Measurements from ENCODE around the gene SNRPD3.

SNRPD3 gene

GRCh38 chr22:24588757-24589481 is 33.1 kb downstream of the SNRPD3 start:
- TF ChIP-seq REST (IDR thresholded peaks at IDR 0.05; ENCODE audit: insufficient read depth in 1 of 2, low read depth in 2 of 2, low read length in 2 of 2) (no peak), TAF1 (IDR thresholded peaks at IDR 0.05; ENCODE audit: borderline replicate concordance, insufficient read depth, low read length) (no peak)

DNA sequence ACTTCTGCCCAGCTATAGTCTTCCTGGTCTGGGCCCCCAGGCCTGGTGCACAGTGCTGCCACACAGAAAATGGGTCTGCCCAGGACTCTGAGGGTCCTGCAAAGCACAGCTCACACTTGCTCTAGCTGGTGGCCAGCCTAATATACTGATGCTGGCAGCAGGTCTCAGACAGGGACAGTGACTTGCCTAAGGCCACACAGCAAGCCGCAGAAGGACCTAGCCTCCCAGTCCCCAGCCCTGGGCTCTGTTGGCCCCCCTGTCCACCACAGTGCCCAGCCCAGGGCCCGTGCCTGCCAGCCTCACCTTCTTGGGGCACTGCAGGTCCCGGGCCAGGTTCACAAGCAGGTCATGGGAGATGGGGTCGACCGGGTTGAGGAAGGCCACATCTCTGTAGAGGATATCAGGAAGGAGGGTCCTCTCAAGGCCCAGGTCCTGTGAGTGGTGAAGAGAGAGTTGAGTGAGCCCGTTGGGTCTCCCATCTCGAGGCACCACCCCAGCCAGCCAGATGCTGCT is 33.8 kb downstream of the SNRPD3 start:
- no peak for TF ChIP-seq POLR2AphosphoS5 (IDR thresholded peaks at IDR 0.05; ENCODE audit: low read depth, low read length)
- TF ChIP-seq TAF1 (IDR thresholded peaks at IDR 0.05; ENCODE audit: borderline replicate concordance, insufficient read depth, low read length): no peak
- TF ChIP-seq FOXP2 (optimal IDR thresholded peaks at IDR 0.05; ENCODE audit: borderline replicate concordance, extremely low read depth, extremely low read length, insufficient read depth): no peak
- TF ChIP-seq SIN3A (IDR thresholded peaks at IDR 0.05; ENCODE audit: borderline replicate concordance, insufficient read depth, low read length): no peak
- TF ChIP-seq REST (IDR thresholded peaks at IDR 0.05; ENCODE audit: insufficient read depth in 1 of 2, low read depth in 2 of 2, low read length in 2 of 2): no peak

DNA sequence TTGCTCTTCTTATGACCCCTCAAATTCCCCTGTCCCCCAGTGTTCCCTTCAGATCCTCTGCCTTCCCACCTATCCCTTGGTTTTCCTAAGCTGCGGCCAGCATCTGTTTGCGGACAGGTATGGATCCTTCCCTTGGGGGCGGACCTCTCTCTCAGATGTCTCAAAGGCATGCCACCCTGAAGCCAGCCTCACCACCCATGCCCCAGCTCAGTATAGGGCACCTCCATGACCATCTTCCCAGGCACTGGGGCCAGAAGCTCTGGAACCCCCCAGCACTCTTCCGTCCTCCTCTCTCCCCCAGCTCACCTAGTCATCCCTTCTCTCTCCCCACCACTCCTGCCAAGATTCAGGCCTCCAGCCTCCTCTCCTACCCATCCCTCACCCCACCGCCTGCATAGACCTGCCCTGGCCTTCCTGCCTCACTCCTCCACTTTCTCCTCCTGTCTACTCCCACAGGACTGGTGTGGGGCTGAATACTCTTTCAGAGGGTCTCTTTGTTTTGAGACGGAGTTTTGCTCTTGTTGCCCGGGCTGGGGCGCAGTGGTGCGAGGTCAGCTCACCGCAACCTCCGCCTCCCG is 34.9 kb downstream of the SNRPD3 start:
- no peak for TF ChIP-seq REST (IDR thresholded peaks at IDR 0.05; ENCODE audit: insufficient read depth in 1 of 2, low read depth in 2 of 2, low read length in 2 of 2)
- no peak for TF ChIP-seq FOXP2 (optimal IDR thresholded peaks at IDR 0.05; ENCODE audit: borderline replicate concordance, extremely low read depth, extremely low read length, insufficient read depth)
- TF ChIP-seq POLR2AphosphoS5 (IDR thresholded peaks at IDR 0.05; ENCODE audit: low read depth, low read length): no peak
- no peak for TF ChIP-seq TAF1 (IDR thresholded peaks at IDR 0.05; ENCODE audit: borderline replicate concordance, insufficient read depth, low read length)
- no peak for TF ChIP-seq SIN3A (IDR thresholded peaks at IDR 0.05; ENCODE audit: borderline replicate concordance, insufficient read depth, low read length)

DNA sequence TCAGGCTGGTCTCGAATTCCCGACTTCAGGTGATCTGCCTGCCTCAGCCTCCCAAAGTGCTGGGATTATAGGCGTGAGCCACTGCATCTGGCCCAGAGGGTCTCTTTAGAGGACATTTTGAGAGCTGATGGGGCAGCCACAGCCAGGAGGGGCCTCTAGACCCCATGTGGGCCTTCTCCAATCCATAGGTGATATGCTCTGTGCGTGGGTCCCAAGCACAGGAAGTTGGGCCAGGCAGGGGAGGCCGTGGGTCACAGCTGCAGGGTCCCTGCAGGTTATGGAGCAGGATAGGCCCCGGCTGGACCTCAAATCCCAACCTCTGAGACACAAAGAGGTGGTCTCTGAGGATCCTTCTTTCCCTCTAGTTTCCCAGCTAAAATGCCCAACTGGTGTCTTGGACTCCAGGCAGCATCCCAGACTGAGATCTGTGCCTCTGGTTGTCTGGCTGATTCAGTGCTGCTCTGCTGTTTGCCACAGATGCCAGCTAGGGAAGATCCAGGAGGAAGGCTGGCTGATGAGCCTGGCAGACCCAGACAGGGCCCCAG is 35.6 kb downstream of the SNRPD3 start:
- TF ChIP-seq TAF1 (IDR thresholded peaks at IDR 0.05; ENCODE audit: borderline replicate concordance, insufficient read depth, low read length): no peak
- TF ChIP-seq SIN3A (IDR thresholded peaks at IDR 0.05; ENCODE audit: borderline replicate concordance, insufficient read depth, low read length): no peak
- TF ChIP-seq POLR2AphosphoS5 (IDR thresholded peaks at IDR 0.05; ENCODE audit: low read depth, low read length): no peak
- no peak for TF ChIP-seq FOXP2 (optimal IDR thresholded peaks at IDR 0.05; ENCODE audit: borderline replicate concordance, extremely low read depth, extremely low read length, insufficient read depth)
- no peak for TF ChIP-seq REST (IDR thresholded peaks at IDR 0.05; ENCODE audit: insufficient read depth in 1 of 2, low read depth in 2 of 2, low read length in 2 of 2)
